ENCODE results near the gene ASTN2. TPM values are rescaled to one million over a fixed set of nuclear protein-coding genes. Genes with fewer than 3 reads are reported as not detected.

Gene ASTN2
- polyA plus RNA-seq, 1 experiment = 6.6 TPM

- Histone ChIP-seq H3K27ac (ENCODE audit: low read depth, low read length) (no peak overlapping the region), H3K27me3 (ENCODE audit: control insufficient read depth, insufficient read depth, low read length) (no peaks in the 10 kb centered on the region), H3K9me3 (ENCODE audit: control insufficient read depth, insufficient read depth, low read length) (no peaks in the 10 kb centered on the region), H3K4me3 (ENCODE audit: low read depth, low read length) (no peak overlapping the region)
- no peak for DNase-seq (ENCODE audit: low read depth, low spot score)
- ChIA-PET CTCF (no interaction called here), POLR2A (no interaction called here)
- no peak for TF ChIP-seq CTCF (IDR thresholded peaks at IDR 0.05; ENCODE audit: low read depth, low read length)
Observed at GRCh38 chr9:116499434-116499833, 915.4 kb downstream of the ASTN2 start.

GRCh38 chr9:116497095-116497890 lies 917.6 kb downstream of the ASTN2 start:
- TF ChIP-seq CTCF (IDR thresholded peaks at IDR 0.05; ENCODE audit: low read depth, low read length) = no peak
- H3K27me3 ChIP-seq (ENCODE audit: control insufficient read depth, insufficient read depth, low read length) = no peaks in the 10 kb centered on the region
- POLR2A ChIA-PET = no interaction called here
- CTCF ChIA-PET = no interaction called here
- no peaks in the 10 kb centered on the region for H3K9me3 ChIP-seq (ENCODE audit: control insufficient read depth, insufficient read depth, low read length)
- no peak for DNase-seq (ENCODE audit: low read depth, low spot score)
- H3K4me3 ChIP-seq (ENCODE audit: low read depth, low read length) = no peak overlapping the region
- H3K27ac ChIP-seq (ENCODE audit: low read depth, low read length) = no peak overlapping the region

- TF ChIP-seq CTCF (IDR thresholded peaks at IDR 0.05; ENCODE audit: low read depth, low read length) = no peak
- POLR2A ChIA-PET = no interaction called here
- no peak overlapping the region for H3K27ac ChIP-seq (ENCODE audit: low read depth, low read length)
- H3K9me3 ChIP-seq (ENCODE audit: control insufficient read depth, insufficient read depth, low read length) = no peaks in the 10 kb centered on the region
- no peaks in the 10 kb centered on the region for H3K27me3 ChIP-seq (ENCODE audit: control insufficient read depth, insufficient read depth, low read length)
- CTCF ChIA-PET = interaction anchor here (1.6 kb wide), 1 partner anchor 75 kb away, joined by 3 read pairs; no protein-coding TSS in a partner anchor
- DNase-seq (ENCODE audit: low read depth, low spot score) = no peak
- no peak overlapping the region for H3K4me3 ChIP-seq (ENCODE audit: low read depth, low read length)
Observed at GRCh38 chr9:116496167-116496566, 918.7 kb downstream of the ASTN2 start.

GRCh38 chr9:116495725-116496124 lies 919.1 kb downstream of the ASTN2 start:
- CTCF ChIA-PET = interaction anchor here (1.0 to 1.6 kb wide), 4 partner anchors 9 to 76 kb away, joined by 3 read pairs; no protein-coding TSS in a partner anchor
- POLR2A ChIA-PET = no interaction called here
- Histone ChIP-seq H3K27ac (ENCODE audit: low read depth, low read length) (no peak overlapping the region), H3K27me3 (ENCODE audit: control insufficient read depth, insufficient read depth, low read length) (no peaks in the 10 kb centered on the region), H3K9me3 (ENCODE audit: control insufficient read depth, insufficient read depth, low read length) (no peaks in the 10 kb centered on the region), H3K4me3 (ENCODE audit: low read depth, low read length) (no peak overlapping the region)
- DNase-seq (ENCODE audit: low read depth, low spot score) = no peak
- TF ChIP-seq CTCF (IDR thresholded peaks at IDR 0.05; ENCODE audit: low read depth, low read length) = no peak

GRCh38 chr9:116494815-116495634 lies 919.8 kb downstream of the ASTN2 start:
- no peak overlapping the region for H3K4me3 ChIP-seq (ENCODE audit: low read depth, low read length)
- peak; percentile 46 for TF ChIP-seq CTCF (IDR thresholded peaks at IDR 0.05; ENCODE audit: low read depth, low read length)
- no peaks in the 10 kb centered on the region for H3K27me3 ChIP-seq (ENCODE audit: control insufficient read depth, insufficient read depth, low read length)
- H3K9me3 ChIP-seq (ENCODE audit: control insufficient read depth, insufficient read depth, low read length) = no peaks in the 10 kb centered on the region
- ChIA-PET CTCF (interaction anchor here (1.0 to 1.6 kb wide), 4 partner anchors 9 to 77 kb away, joined by 3 read pairs; no protein-coding TSS in a partner anchor), POLR2A (no interaction called here)
- no peak overlapping the region for H3K27ac ChIP-seq (ENCODE audit: low read depth, low read length)
- DNase-seq (ENCODE audit: low read depth, low spot score) = no peak

Measured in AG04450 (cell line).